Activated CD4-positive, alpha-beta T cell treated with anti-CD3 and anti-CD28 coated beads, Interleukin-2, amount 10 ng/mL, durations not matched to agents 24 days and 14 days (primary cell): ENCODE measurements around the gene RFXANK. TPM values are rescaled to one million over a fixed set of nuclear protein-coding genes. Genes with fewer than 3 reads are reported as not detected.
"Not testable (repeated sequence)": the region's sequence is repeated elsewhere in the genome, so short reads cannot be mapped to it uniquely, and the experiment has no call there.

Experiments used
- DNase-seq: peaks from one replicate; pipeline ENCODE4 v3.0.0; 2022
- H3K27ac Mint-ChIP-seq: one replicate; pipeline ENCODE4 v1.8.0; 2022; ENCODE audit warnings: mild to moderate bottlenecking, mixed read lengths
- H3K27me3 Mint-ChIP-seq: one replicate; pipeline ENCODE4 v1.8.0; 2022; ENCODE audit warnings: mixed read lengths
- H3K36me3 Mint-ChIP-seq: one replicate; pipeline ENCODE4 v1.8.0; 2022; ENCODE audit warnings: low read depth, mild to moderate bottlenecking, mixed read lengths
- H3K4me1 Mint-ChIP-seq: one replicate; pipeline ENCODE4 v1.8.0; 2021; ENCODE audit warnings: mixed read lengths
- H3K4me3 Mint-ChIP-seq: one replicate; pipeline ENCODE4 v1.8.0; 2022; ENCODE audit warnings: mild to moderate bottlenecking, moderate library complexity, mixed read lengths
- H3K9me3 Mint-ChIP-seq: one replicate; pipeline ENCODE4 v1.8.0; 2021; ENCODE audit warnings: mixed read lengths
- intact Hi-C: fragments of 100-400 bp; cut with micrococcal nuclease; formaldehyde crosslinking; loops from one replicate; pipeline ENCODE4 v1.15.1; 2023
- total RNA-seq: library from RNA; stranded (reverse); gene quantifications from 2 replicates; pipeline ENCODE4 v1.2.3, GENCODE V29; 2022

The RFXANK gene
- total RNA-seq: 111 and 113 TPM in 2 replicates

GRCh38 chr19:19192078-19192882 is at the start of gene RFXANK, which contains the start of gene BORCS8:
TSS of gene RFXANK (plus strand) at chr19:19192258. CDS start at chr19:19193947, 1,689 bp downstream.
TSS of gene BORCS8 (minus strand) at chr19:19192152. CDS start at chr19:19192117, 35 bp downstream.
- peak; percentile 100 for DNase-seq
- no peaks in the 10 kb centered on the region for H3K27me3 Mint-ChIP-seq
- peak within 1 kb of the TSS; percentile 98 for H3K27ac Mint-ChIP-seq
- peaks cover 32% of the 10 kb centered on the region for H3K4me1 Mint-ChIP-seq
- peaks cover 27% of the 10 kb centered on the region for H3K36me3 Mint-ChIP-seq
- no peaks in the 10 kb centered on the region for H3K9me3 Mint-ChIP-seq
- intact Hi-C loops: loop anchor here (1.0 to 5.0 kb wide), 5 partner anchors 11 to 273 kb away; partner anchors contain the start of genes ARMC6, COPE, DDX49 and GATAD2A
- H3K4me3 Mint-ChIP-seq: peak within 1 kb of the TSS; percentile 99

- Mint-ChIP-seq H3K27me3 (no peaks in the 10 kb centered on the region), H3K9me3 (no peaks in the 10 kb centered on the region), H3K36me3 (peaks cover 3% of the 10 kb centered on the region), H3K4me3 (no peak overlapping the region), H3K4me1 (peaks cover 14% of the 10 kb centered on the region), H3K27ac (no peak overlapping the region)
- intact Hi-C loops: no loop called here
- DNase-seq: no peak
Measured at GRCh38 chr19:19142347-19142746, 49.7 kb upstream of the RFXANK start.

GRCh38 chr19:19145281-19145680 is 46.8 kb upstream of the RFXANK start:
- Mint-ChIP-seq H3K4me1 (peaks cover 2% of the 10 kb centered on the region), H3K36me3 (peaks cover 11% of the 10 kb centered on the region)

GRCh38 chr19:19145684-19146608 is 46.1 kb upstream of the RFXANK start:
- no peak overlapping the region for H3K4me3 Mint-ChIP-seq
- H3K27ac Mint-ChIP-seq: no peak overlapping the region
- H3K36me3 Mint-ChIP-seq: peaks cover 11% of the 10 kb centered on the region
- no peaks in the 10 kb centered on the region for H3K9me3 Mint-ChIP-seq
- intact Hi-C loops: loop anchor here (1.0 to 5.0 kb wide), 4 partner anchors 29 to 216 kb away; partner anchors contain the start of genes MAU2 and SUGP1
- H3K4me1 Mint-ChIP-seq: peaks cover 2% of the 10 kb centered on the region
- no peaks in the 10 kb centered on the region for H3K27me3 Mint-ChIP-seq
- peak; percentile 97 for DNase-seq

More at GRCh38 chr19:19145281-19145680, 46.8 kb upstream of the RFXANK start:
- H3K27ac Mint-ChIP-seq: peak overlapping the region; percentile 45
- H3K27me3 Mint-ChIP-seq: no peaks in the 10 kb centered on the region
- H3K9me3 Mint-ChIP-seq: no peaks in the 10 kb centered on the region
- H3K4me3 Mint-ChIP-seq: no peak overlapping the region
- DNase-seq: no peak
- intact Hi-C loops: loop anchor here (5.0 kb wide), 1 partner anchor 217 kb away; no protein-coding TSS in a partner anchor

GRCh38 chr19:19146865-19147264 is 45.2 kb upstream of the RFXANK start:
- Mint-ChIP-seq H3K9me3 (no peaks in the 10 kb centered on the region), H3K36me3 (peaks cover 11% of the 10 kb centered on the region), H3K27ac (no peak overlapping the region), H3K4me3 (no peak overlapping the region), H3K4me1 (peaks cover 2% of the 10 kb centered on the region), H3K27me3 (no peaks in the 10 kb centered on the region)
- intact Hi-C loops: loop anchor here (1.0 to 5.0 kb wide), 4 partner anchors 28 to 215 kb away; partner anchors contain the start of genes MAU2 and SUGP1
- no peak for DNase-seq

GRCh38 chr19:19147344-19147743 is 44.7 kb upstream of the RFXANK start:
- DNase-seq: no peak
- H3K36me3 Mint-ChIP-seq: peaks cover 11% of the 10 kb centered on the region
- no peak overlapping the region for H3K4me3 Mint-ChIP-seq
- intact Hi-C loops: loop anchor here (5.0 kb wide), 1 partner anchor 215 kb away; no protein-coding TSS in a partner anchor
- H3K4me1 Mint-ChIP-seq: peaks cover 2% of the 10 kb centered on the region
- no peak overlapping the region for H3K27ac Mint-ChIP-seq
- no peaks in the 10 kb centered on the region for H3K27me3 Mint-ChIP-seq
- no peaks in the 10 kb centered on the region for H3K9me3 Mint-ChIP-seq

- not testable (repeated sequence) for DNase-seq, H3K27ac Mint-ChIP-seq, H3K9me3 Mint-ChIP-seq, H3K4me1 Mint-ChIP-seq, H3K27me3 Mint-ChIP-seq, H3K4me3 Mint-ChIP-seq
- intact Hi-C loops: loop anchor here (5.0 kb wide), 1 partner anchor 214 kb away; no protein-coding TSS in a partner anchor
- peaks cover 11% of the 10 kb centered on the region for H3K36me3 Mint-ChIP-seq
Measured at GRCh38 chr19:19148504-19148903, 43.6 kb upstream of the RFXANK start.

GRCh38 chr19:19149435-19149834 is 42.6 kb upstream of the RFXANK start:
- no peaks in the 10 kb centered on the region for H3K27me3 Mint-ChIP-seq
- no peak overlapping the region for H3K27ac Mint-ChIP-seq
- no peak overlapping the region for H3K4me3 Mint-ChIP-seq
- intact Hi-C loops: loop anchor here (5.0 kb wide), 1 partner anchor 213 kb away; no protein-coding TSS in a partner anchor
- no peaks in the 10 kb centered on the region for H3K9me3 Mint-ChIP-seq
- no peak for DNase-seq
- H3K36me3 Mint-ChIP-seq: peaks cover 11% of the 10 kb centered on the region
- no peaks in the 10 kb centered on the region for H3K4me1 Mint-ChIP-seq

GRCh38 chr19:19151418-19151817 is 40.6 kb upstream of the RFXANK start:
- intact Hi-C loops: no loop called here
- H3K9me3 Mint-ChIP-seq: no peaks in the 10 kb centered on the region
- no peak for DNase-seq
- H3K4me3 Mint-ChIP-seq: no peak overlapping the region
- H3K36me3 Mint-ChIP-seq: peaks cover 15% of the 10 kb centered on the region
- H3K27me3 Mint-ChIP-seq: no peaks in the 10 kb centered on the region
- H3K27ac Mint-ChIP-seq: no peak overlapping the region
- no peaks in the 10 kb centered on the region for H3K4me1 Mint-ChIP-seq

GRCh38 chr19:19152668-19153384 is 39.2 kb upstream of the RFXANK start:
- Mint-ChIP-seq H3K36me3 (peaks cover 14% of the 10 kb centered on the region), H3K4me3 (no peak overlapping the region), H3K9me3 (no peaks in the 10 kb centered on the region), H3K27ac (no peak overlapping the region), H3K4me1 (no peaks in the 10 kb centered on the region), H3K27me3 (no peaks in the 10 kb centered on the region)
- intact Hi-C loops: no loop called here
- DNase-seq: no peak

GRCh38 chr19:19154768-19155494 is 37.1 kb upstream of the RFXANK start:
- Mint-ChIP-seq H3K4me1 (peaks cover 2% of the 10 kb centered on the region), H3K27ac (no peak overlapping the region), H3K4me3 (no peak overlapping the region), H3K27me3 (no peaks in the 10 kb centered on the region), H3K36me3 (peaks cover 9% of the 10 kb centered on the region), H3K9me3 (no peaks in the 10 kb centered on the region)
- no peak for DNase-seq
- intact Hi-C loops: no loop called here

GRCh38 chr19:19155495-19156219 is 36.4 kb upstream of the RFXANK start:
- H3K36me3 Mint-ChIP-seq: peaks cover 9% of the 10 kb centered on the region
- H3K27me3 Mint-ChIP-seq: no peaks in the 10 kb centered on the region
- DNase-seq: no peak
- H3K4me1 Mint-ChIP-seq: peaks cover 2% of the 10 kb centered on the region
- no peak overlapping the region for H3K27ac Mint-ChIP-seq
- intact Hi-C loops: no loop called here
- no peak overlapping the region for H3K4me3 Mint-ChIP-seq
- H3K9me3 Mint-ChIP-seq: no peaks in the 10 kb centered on the region
